OCI-LY7 (cell line): Measurements from ENCODE around the gene CNKSR2. TPM values are rescaled to one million over a fixed set of nuclear protein-coding genes. Genes with fewer than 3 reads are reported as not detected.

Source experiments
- BruUV-seq: library from RNA; stranded (reverse); fragments of 400-500 nt; replicated peaks from 2 replicates; lab custom pipeline; 2021; lab: Mats Ljungman, UMichigan
- CTCF ChIA-PET: fragments of 300-600 bp; sonication (Branson Sonifier 250); formaldehyde crosslinking; loops from one replicate; lab custom pipeline; 2022; ENCODE audit warnings: antibody characterized with exemption; ENCODE audit not compliant: unreplicated experiment; lab: Charles Lee
- POLR2A ChIA-PET: fragments of 300-600 bp; sonication (Branson Sonifier 250); formaldehyde crosslinking; loops from one replicate; lab custom pipeline; 2022; ENCODE audit warnings: antibody characterized with exemption; lab: Charles Lee
- DNase-seq: peaks from one replicate; pipeline ENCODE4 v3.0.0-alpha.2; 2015; ENCODE audit warnings: low spot score
- H2AFZ ChIP-seq: fragments of 200-600 bp; sonication (generic), shearing (Covaris generic); 2 replicates; pipeline ENCODE4 v1.6.1; 2014; ENCODE audit warnings: mild to moderate bottlenecking, antibody characterized with exemption, low read length, moderate library complexity
- H3K27ac ChIP-seq: fragments of 200-600 bp; sonication (generic); 2 replicates; pipeline ENCODE4 v1.5.1; 2014; ENCODE audit warnings: mixed run types, low read depth, mild to moderate bottlenecking, moderate library complexity, low read length, inconsistent platforms; ENCODE audit not compliant: poor library complexity, severe bottlenecking
- H3K36me3 ChIP-seq: fragments of 200-600 bp; sonication (generic); 2 replicates; pipeline ENCODE4 v1.6.1; 2014; ENCODE audit warnings: mild to moderate bottlenecking, antibody characterized with exemption, low read length, moderate library complexity, mixed read lengths; ENCODE audit not compliant: insufficient read depth
- H3K4me1 ChIP-seq: fragments of 200-600 bp; sonication (generic); 2 replicates; pipeline ENCODE4 v1.5.1; 2014; ENCODE audit warnings: mild to moderate bottlenecking, low read length; ENCODE audit not compliant: insufficient read depth, poor library complexity, severe bottlenecking
- H3K4me2 ChIP-seq: fragments of 200-600 bp; sonication (generic); 2 replicates; pipeline ENCODE4 v1.6.1; 2014; ENCODE audit warnings: mild to moderate bottlenecking, low read length
- H3K4me3 ChIP-seq: fragments of 200-600 bp; sonication (generic); 2 replicates; pipeline ENCODE4 v1.5.1; 2014; ENCODE audit warnings: mild to moderate bottlenecking, low read depth, low read length; ENCODE audit not compliant: poor library complexity, severe bottlenecking
- H3K79me2 ChIP-seq: fragments of 200-600 bp; sonication (generic); 2 replicates; pipeline ENCODE4 v1.6.1; 2016; ENCODE audit warnings: low read depth, mild to moderate bottlenecking, low read length, moderate library complexity, mixed read lengths; ENCODE audit not compliant: insufficient read depth
- H3K9me2 ChIP-seq: fragments of 200-600 bp; sonication (generic); 2 replicates; pipeline ENCODE4 v1.6.1; 2016; ENCODE audit warnings: mild to moderate bottlenecking, low read length, mixed read lengths; ENCODE audit not compliant: insufficient read depth
- H3K9me3 ChIP-seq: fragments of 200-600 bp; sonication (generic); 2 replicates; pipeline ENCODE4 v1.6.1; 2014; ENCODE audit warnings: mild to moderate bottlenecking, mixed run types, low read length, mixed read lengths
- H4K20me1 ChIP-seq: fragments of 200-600 bp; sonication (generic); 2 replicates; pipeline ENCODE4 v1.6.1; 2014; ENCODE audit warnings: mild to moderate bottlenecking, antibody characterized with exemption, low read length, moderate library complexity, mixed read lengths; ENCODE audit not compliant: insufficient read depth
- EZH2phosphoT487 ChIP-seq: fragments of 200-600 bp; sonication (generic); IDR thresholded peaks from 2 replicates; pipeline ENCODE4 v1.6.1; 2018; ENCODE audit warnings: low read depth, borderline replicate concordance, mild to moderate bottlenecking, mixed run types, antibody characterized with exemption, low read length, moderate library complexity, mixed read lengths
- intact Hi-C: fragments of 100-400 bp; cut with micrococcal nuclease; formaldehyde crosslinking; loops from one replicate; pipeline ENCODE4 v1.10.0; 2022; ENCODE audit not compliant: unreplicated experiment
- total RNA-seq, 2 experiments: library from RNA; depleted of rRNA in 1 of 2; stranded (reverse); fragments of >200 nt in 1 of 2; shearing (Covaris generic) in 1 of 2; gene quantifications; 2 replicates each; pipeline ENCODE4 v1.2.3, GENCODE V29; 2014 to 2022
- TF ChIP-seq, protein P1 (sequence below): fragments of 200-600 bp; sonication (generic); conservative IDR thresholded peaks from 2 replicates; pipeline ENCODE4 v1.5.1; 2014; ENCODE audit warnings: mild to moderate bottlenecking, antibody characterized with exemption, low read length, moderate library complexity, mixed read lengths

The CNKSR2 gene
- total RNA-seq, 2 experiments from 2014 or later = not detected

DNA sequence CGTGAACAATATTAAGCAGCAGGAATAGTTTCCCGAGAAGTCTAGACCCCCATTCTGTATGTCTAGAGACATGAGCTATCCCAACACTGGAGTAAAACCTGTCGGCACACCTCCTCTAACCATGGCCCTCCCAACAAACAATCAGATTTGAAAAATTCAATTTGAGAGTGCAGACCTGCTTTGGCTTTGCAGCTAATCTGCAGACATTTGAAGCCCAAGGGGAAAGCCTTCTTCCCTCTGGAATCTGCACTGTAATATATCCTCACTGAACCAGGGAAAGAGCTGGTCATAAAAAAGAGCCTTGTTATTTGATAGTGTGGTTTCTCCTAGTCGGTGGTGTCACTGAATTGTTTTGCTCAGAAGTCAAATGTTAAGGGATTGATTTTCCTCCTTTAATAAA, 328.5 kb downstream of the CNKSR2 start:
- ChIA-PET POLR2A (no interaction called here), CTCF (no interaction called here)
- Histone ChIP-seq H3K79me2 (no peaks in the 10 kb centered on the region), H2AFZ (no peak overlapping the region), H3K9me2 (no peaks in the 10 kb centered on the region), H3K36me3 (no peaks in the 10 kb centered on the region), H3K4me1 (no peaks in the 10 kb centered on the region), H3K9me3 (no peaks in the 10 kb centered on the region), H3K27ac (no peak overlapping the region), H3K4me3 (no peak overlapping the region), H4K20me1 (no peaks in the 10 kb centered on the region), H3K4me2 (no peak overlapping the region)
- no TSS peak for BruUV-seq
- intact Hi-C loops = no loop called here
- no peak for DNase-seq
- TF ChIP-seq, protein P1, sequence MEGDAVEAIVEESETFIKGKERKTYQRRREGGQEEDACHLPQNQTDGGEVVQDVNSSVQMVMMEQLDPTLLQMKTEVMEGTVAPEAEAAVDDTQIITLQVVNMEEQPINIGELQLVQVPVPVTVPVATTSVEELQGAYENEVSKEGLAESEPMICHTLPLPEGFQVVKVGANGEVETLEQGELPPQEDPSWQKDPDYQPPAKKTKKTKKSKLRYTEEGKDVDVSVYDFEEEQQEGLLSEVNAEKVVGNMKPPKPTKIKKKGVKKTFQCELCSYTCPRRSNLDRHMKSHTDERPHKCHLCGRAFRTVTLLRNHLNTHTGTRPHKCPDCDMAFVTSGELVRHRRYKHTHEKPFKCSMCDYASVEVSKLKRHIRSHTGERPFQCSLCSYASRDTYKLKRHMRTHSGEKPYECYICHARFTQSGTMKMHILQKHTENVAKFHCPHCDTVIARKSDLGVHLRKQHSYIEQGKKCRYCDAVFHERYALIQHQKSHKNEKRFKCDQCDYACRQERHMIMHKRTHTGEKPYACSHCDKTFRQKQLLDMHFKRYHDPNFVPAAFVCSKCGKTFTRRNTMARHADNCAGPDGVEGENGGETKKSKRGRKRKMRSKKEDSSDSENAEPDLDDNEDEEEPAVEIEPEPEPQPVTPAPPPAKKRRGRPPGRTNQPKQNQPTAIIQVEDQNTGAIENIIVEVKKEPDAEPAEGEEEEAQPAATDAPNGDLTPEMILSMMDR = no peak
- no peak for TF ChIP-seq EZH2phosphoT487
